ENCODE measurements around the gene LRRC23. TPM values are rescaled to one million over a fixed set of nuclear protein-coding genes. Genes with fewer than 3 reads are reported as not detected.

LRRC23 gene
- total and polyA plus RNA-seq, 8 donors = 5.3 to 20.4 (median 9.0) TPM; not detected in 1

GRCh38 chr12:6928703-6929407 lies 24.2 kb downstream of the LRRC23 start:
- Histone ChIP-seq H3K9me3 (no peaks in the 10 kb centered on the region), H3K4me3 (peak overlapping the region; percentile 64 to 95 (median 86)), H3K4me1 (peaks cover 56 to 89% (median 77%) of the 10 kb centered on the region in 4 donors), H3K36me3 (peaks cover 0 to 13% (median 7%) of the 10 kb centered on the region in 4 donors), H3K27ac (peak overlapping the region; percentile 90 to 99 (median 97)), H3K27me3 (no peaks in the 10 kb centered on the region)
- TF ChIP-seq CTCF (IDR thresholded peaks at IDR 0.05) (no peak), POLR2A (IDR thresholded peaks at IDR 0.05) (no peak), EP300 (IDR thresholded peaks at IDR 0.05) (no peak), POLR2AphosphoS5 (IDR thresholded peaks at IDR 0.05) (no peak)
- no peak for DNase-seq
- 5 to 13% (median 9%) methylated on average over 19 of the region's 19 CpGs for WGBS, 5 donors
- intact Hi-C loops (cut with DNase I; ENCODE audit: low total_unique reads) = no loop called here

GRCh38 chr12:6929466-6930452 lies 25.1 kb downstream of the LRRC23 start:
- Histone ChIP-seq H3K4me1 (peaks cover 52 to 89% (median 74%) of the 10 kb centered on the region in 4 donors), H3K27ac (peak overlapping the region; percentile 90 to 99 (median 97)), H3K9me3 (no peaks in the 10 kb centered on the region), H3K4me3 (peak overlapping the region; percentile 64 to 95 (median 86)), H3K27me3 (no peaks in the 10 kb centered on the region), H3K36me3 (peaks cover 9 to 22% (median 16%) of the 10 kb centered on the region in 4 donors)
- DNase-seq = no peak
- intact Hi-C loops (cut with DNase I; ENCODE audit: low total_unique reads) = no loop called here
- 32 to 39% (median 34%) methylated on average over 7 of the region's 7 CpGs for WGBS, 5 donors
- TF ChIP-seq CTCF (IDR thresholded peaks at IDR 0.05) = no peak
- no peak for TF ChIP-seq POLR2A (IDR thresholded peaks at IDR 0.05)
- no peak for TF ChIP-seq POLR2AphosphoS5 (IDR thresholded peaks at IDR 0.05)
- no peak for TF ChIP-seq EP300 (IDR thresholded peaks at IDR 0.05)

- H3K4me1 ChIP-seq = peaks cover 37 to 91% (median 69%) of the 10 kb centered on the region in 4 donors
- H3K27me3 ChIP-seq = no peaks in the 10 kb centered on the region
- peaks cover 20 to 44% (median 36%) of the 10 kb centered on the region in 4 donors for H3K36me3 ChIP-seq
- no peaks in the 10 kb centered on the region for H3K9me3 ChIP-seq
- intact Hi-C loops (cut with DNase I; ENCODE audit: low total_unique reads) = no loop called here
- H3K4me3 ChIP-seq = no peak overlapping the region
- H3K27ac ChIP-seq = peak overlapping the region in 4 of 5 donors; percentile 36 to 98 (median 74)
- DNase-seq = no peak
- TF ChIP-seq POLR2AphosphoS5 (IDR thresholded peaks at IDR 0.05) (no peak), EP300 (IDR thresholded peaks at IDR 0.05) (no peak), CTCF (IDR thresholded peaks at IDR 0.05) (no peak), POLR2A (IDR thresholded peaks at IDR 0.05) (no peak)
- 49 to 76% (median 64%) methylated on average over 1 of the region's 1 CpG for WGBS, 5 donors
These were observed 28.1 kb downstream of the LRRC23 start for GRCh38 chr12:6932766-6933165.

DNA sequence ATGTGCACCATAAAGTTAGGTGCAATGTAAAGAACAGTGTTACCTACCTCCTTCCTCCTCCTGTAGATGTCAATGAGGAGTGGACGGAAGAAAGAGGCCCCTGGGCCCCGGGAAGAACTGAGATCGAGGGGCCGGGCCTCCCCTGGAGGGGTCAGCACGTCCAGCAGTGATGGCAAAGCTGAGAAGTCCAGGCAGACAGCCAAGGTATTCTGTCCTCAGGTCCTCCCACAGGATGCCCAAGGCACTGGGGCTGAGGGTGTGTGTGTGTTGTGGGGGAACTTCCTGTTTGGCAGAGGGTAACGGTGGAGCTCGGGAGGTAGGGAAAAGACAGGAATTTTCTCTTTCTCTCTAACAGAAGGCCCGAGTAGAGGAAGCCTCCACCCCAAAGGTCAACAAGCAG lies 29.5 kb downstream of the LRRC23 start:
- peak in 1 of 2 donors; percentile 55 for DNase-seq
- Histone ChIP-seq H3K4me3 (no peak overlapping the region), H3K27ac (peak overlapping the region; percentile 37 to 98 (median 70)), H3K9me3 (no peaks in the 10 kb centered on the region), H3K4me1 (peaks cover 45 to 97% (median 78%) of the 10 kb centered on the region in 4 donors), H3K27me3 (no peaks in the 10 kb centered on the region), H3K36me3 (peaks cover 20 to 45% (median 42%) of the 10 kb centered on the region in 4 donors)
- WGBS, 5 donors = 23 to 41% (median 28%) methylated on average over 8 of the region's 8 CpGs
- TF ChIP-seq POLR2AphosphoS5 (IDR thresholded peaks at IDR 0.05) (peak in 1 of 3 donors; percentile 15), EP300 (IDR thresholded peaks at IDR 0.05) (no peak)
- intact Hi-C loops (cut with DNase I; ENCODE audit: low total_unique reads) = no loop called here
